Naive B cell (primary cell): ENCODE measurements around the gene TMEM161B. TPM values are rescaled to one million over a fixed set of nuclear protein-coding genes. Genes with fewer than 3 reads are reported as not detected.
"Not testable (repeated sequence)": the region's sequence is repeated elsewhere in the genome, so short reads cannot be mapped to it uniquely, and the experiment has no call there.

Experiments used
- ATAC-seq, 2 donors: fragments of 150-1000 bp; cut with Tn5 transposase; 2 replicates each; pipeline ENCODE4 v1.10.0; 2021; ENCODE audit warnings: low read depth in 2 of 2, mild to moderate bottlenecking in 2 of 2, moderate library complexity in 2 of 2
- DNase-seq: peaks from one replicate; pipeline ENCODE4 v3.0.0; 2022
- H3K27ac Mint-ChIP-seq, 6 donors: one replicate each; pipeline ENCODE4 v1.8.0; 2020 to 2022; ENCODE audit warnings: mild to moderate bottlenecking in 6 of 6, mixed read lengths in 6 of 6, moderate library complexity in 5 of 6, inconsistent platforms in 2 of 6
- H3K27me3 Mint-ChIP-seq, 3 donors: one replicate each; pipeline ENCODE4 v1.8.0; 2021 to 2022; ENCODE audit warnings: mixed read lengths in 3 of 3, mild to moderate bottlenecking in 1 of 3
- H3K36me3 Mint-ChIP-seq, 2 donors: one replicate each; pipeline ENCODE4 v1.8.0; 2020 to 2022; ENCODE audit warnings: mixed read lengths in 2 of 2, inconsistent platforms in 1 of 2, mild to moderate bottlenecking in 1 of 2
- H3K4me1 Mint-ChIP-seq, 3 donors: one replicate each; pipeline ENCODE4 v1.8.0; 2020 to 2022; ENCODE audit warnings: mixed read lengths in 3 of 3, inconsistent platforms in 1 of 3, mild to moderate bottlenecking in 1 of 3, moderate library complexity in 1 of 3
- H3K4me3 Mint-ChIP-seq, 8 donors: one replicate each; pipeline ENCODE4 v1.8.0; 2020 to 2022; ENCODE audit warnings: mild to moderate bottlenecking in 8 of 8, mixed read lengths in 8 of 8, moderate library complexity in 8 of 8, inconsistent platforms in 2 of 8
- H3K9me3 Mint-ChIP-seq, 7 donors: one replicate each; pipeline ENCODE4 v1.8.0; 2020 to 2022; ENCODE audit warnings: mixed read lengths in 7 of 7, mild to moderate bottlenecking in 5 of 7, inconsistent platforms in 2 of 7, moderate library complexity in 1 of 7
- polyA plus RNA-seq, 6 donors: library from polyadenylated mRNA; unstranded; fragments of 300-500 nt; fragmentation: Illumina TruSeq; gene quantifications; one replicate each; pipeline ENCODE4 v1.2.3, GENCODE V29; 2021; ENCODE audit warnings: low read depth in 6 of 6

TMEM161B gene
- polyA plus RNA-seq, 6 donors from 2014 or later, result 9.6 to 18.0 (median 10.8) TPM

DNA sequence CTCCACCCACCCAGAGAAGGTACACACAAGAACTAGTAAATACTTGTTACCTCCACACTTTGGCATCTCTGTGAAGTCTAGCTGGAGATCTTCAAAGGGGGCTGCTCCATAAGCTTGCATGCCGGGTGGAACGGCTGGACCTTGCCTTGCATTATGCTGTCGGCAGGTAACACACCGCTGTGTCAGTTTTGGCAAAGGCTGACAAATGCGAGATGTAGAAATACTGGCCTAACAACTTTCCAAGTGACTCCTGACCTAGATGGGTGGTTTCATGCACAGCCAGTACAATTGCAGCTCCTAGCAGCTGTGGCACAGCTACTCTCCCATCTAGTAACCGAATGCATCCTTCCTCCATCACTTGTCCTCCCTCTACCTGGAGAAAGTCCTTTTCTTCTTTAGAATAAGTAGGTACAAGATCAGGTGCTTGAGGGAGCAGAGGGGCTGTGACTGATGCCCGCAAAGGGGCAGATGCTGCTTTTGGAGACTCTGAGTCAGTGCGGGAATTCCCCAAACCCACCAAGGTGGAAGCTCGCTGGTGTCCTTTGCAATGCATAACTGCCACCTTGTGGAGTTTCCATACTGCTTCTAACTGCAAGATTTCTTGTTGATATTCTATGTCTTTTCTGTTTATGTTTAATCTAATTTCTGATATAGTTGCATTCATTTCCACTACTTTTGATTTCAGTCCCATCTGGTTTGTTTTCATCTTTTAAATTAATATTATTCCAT, 78.4 kb downstream of the TMEM161B start:
- peaks cover 37 to 39% of the 10 kb centered on the region in 2 donors for H3K36me3 Mint-ChIP-seq

DNA sequence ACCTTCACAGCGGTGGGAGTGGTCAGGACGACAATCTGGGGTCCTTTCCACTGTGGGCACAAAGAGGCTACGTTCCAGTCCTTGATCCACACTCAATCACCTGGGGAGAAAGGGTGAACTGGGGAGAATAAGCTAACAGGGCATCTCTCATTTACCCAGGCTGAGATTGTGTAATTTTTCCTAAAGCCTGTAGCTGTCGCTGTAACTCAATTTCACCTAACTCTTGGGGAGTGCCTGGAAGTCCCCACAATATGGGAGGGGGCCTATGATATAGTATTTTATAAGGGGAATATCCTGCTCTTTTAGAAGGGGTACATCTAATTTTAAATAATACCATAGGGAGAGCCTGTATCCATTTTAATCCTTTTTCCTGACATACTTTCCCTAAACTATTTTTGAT, 79.2 kb downstream of the TMEM161B start:
- not testable (repeated sequence) for ATAC-seq, H3K27me3 Mint-ChIP-seq, H3K4me3 Mint-ChIP-seq, H3K4me1 Mint-ChIP-seq, DNase-seq
- Mint-ChIP-seq H3K9me3 (peaks cover 0 to 59% (median 51%) of the 10 kb centered on the region in 7 donors), H3K36me3 (peaks cover 37 to 38% of the 10 kb centered on the region in 2 donors), H3K27ac (peak overlapping the region in 1 of 6 donors; percentile 56)

More for the DNA sequence above, 78.4 kb downstream of the TMEM161B start:
- H3K4me3 Mint-ChIP-seq, result peak overlapping the region in 1 of 8 donors; percentile 25
- peaks cover 0 to 58% (median 51%) of the 10 kb centered on the region in 7 donors for H3K9me3 Mint-ChIP-seq
- ATAC-seq (no peak), DNase-seq (no peak)
- H3K27me3 Mint-ChIP-seq, result no peaks in the 10 kb centered on the region
- H3K27ac Mint-ChIP-seq, result no peak overlapping the region
- no peaks in the 10 kb centered on the region for H3K4me1 Mint-ChIP-seq

DNA sequence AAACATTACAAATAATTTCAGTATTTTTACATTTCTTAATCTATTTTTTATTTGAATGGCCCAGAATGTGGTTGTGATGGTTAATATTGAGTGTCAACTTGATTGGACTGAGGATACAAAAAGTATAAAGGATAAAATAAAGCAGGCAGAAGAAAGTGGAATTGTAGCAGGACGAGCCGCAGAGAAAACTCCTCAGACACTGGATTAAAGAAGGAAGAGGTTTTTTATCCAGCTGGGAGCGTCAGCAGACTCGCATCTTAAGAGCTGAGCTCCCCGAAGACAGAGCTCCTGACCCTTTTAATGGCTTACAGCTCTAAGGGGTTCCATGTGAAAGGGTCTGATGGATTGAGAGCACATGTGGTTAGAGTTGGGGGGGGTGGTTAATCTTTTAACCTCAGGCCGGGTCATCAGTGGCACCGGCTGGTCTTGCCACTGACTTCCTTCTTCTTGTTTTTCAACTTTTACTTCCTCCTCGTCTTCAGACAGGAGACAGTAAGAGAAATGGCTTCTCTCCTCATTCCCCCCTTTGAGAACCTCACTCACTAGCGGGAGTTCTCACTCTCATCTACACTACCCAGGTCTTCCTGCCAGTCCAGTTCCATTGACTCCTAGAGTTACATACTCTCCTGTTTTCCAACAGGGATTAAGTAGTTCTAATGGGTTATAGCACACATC, 80.0 kb downstream of the TMEM161B start:
- DNase-seq (no peak), ATAC-seq (no peak)
- Mint-ChIP-seq H3K27ac (peak overlapping the region in 1 of 6 donors; percentile 33), H3K36me3 (peaks cover 30% of the 10 kb centered on the region in 2 donors), H3K9me3 (peaks cover 0 to 59% (median 51%) of the 10 kb centered on the region in 7 donors), H3K4me3 (no peak overlapping the region), H3K4me1 (no peaks in the 10 kb centered on the region), H3K27me3 (no peaks in the 10 kb centered on the region)

DNA sequence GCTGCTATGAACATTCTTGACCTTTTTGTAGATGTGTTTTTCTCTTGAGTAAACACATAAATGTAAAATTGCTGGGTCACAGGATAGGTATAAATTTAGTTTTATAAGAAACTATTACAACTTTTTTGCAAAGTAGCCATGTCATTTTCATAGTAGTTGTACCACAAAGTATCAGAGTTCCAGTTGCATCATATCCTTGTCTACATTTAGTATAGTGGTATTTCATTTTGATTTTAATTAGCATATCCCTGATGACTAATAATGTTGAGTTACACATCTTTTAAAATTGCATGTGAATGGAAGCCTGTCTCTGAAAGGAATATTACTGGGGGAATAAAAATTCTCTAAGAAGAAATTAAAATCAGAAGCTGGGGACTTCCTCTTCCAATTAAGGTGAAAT, 85.4 kb downstream of the TMEM161B start:
- no peaks in the 10 kb centered on the region for H3K4me1 Mint-ChIP-seq
- H3K27me3 Mint-ChIP-seq, result no peaks in the 10 kb centered on the region
- no peak overlapping the region for H3K27ac Mint-ChIP-seq
- H3K4me3 Mint-ChIP-seq, result no peak overlapping the region
- DNase-seq, result no peak
- ATAC-seq, result no peak
- H3K9me3 Mint-ChIP-seq, result peaks cover 0 to 27% (median 15%) of the 10 kb centered on the region in 7 donors
- peaks cover 0 to 5% of the 10 kb centered on the region in 2 donors for H3K36me3 Mint-ChIP-seq

DNA sequence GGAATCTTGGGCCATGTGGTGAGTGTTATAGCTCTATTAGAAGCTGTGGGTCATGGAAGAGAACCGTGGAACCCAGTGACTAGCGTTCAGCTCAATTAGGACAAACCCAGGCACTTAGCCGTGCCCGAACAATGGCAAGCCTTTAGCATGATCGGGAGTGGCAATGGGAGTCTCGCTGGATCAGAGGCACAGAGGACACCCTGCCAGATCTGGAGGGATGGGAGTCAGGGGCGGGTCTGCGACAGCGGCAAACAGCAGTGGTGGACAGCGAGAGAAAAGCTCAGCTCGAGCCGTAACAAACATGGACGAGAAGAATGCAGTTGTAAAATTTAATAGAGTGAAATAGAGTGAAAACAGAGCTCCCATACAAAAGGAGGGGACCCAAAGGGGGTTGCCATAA, 91.2 kb downstream of the TMEM161B start:
- H3K27ac Mint-ChIP-seq, H3K36me3 Mint-ChIP-seq, DNase-seq, ATAC-seq, H3K4me3 Mint-ChIP-seq, H3K4me1 Mint-ChIP-seq: not testable (repeated sequence)
- Mint-ChIP-seq H3K9me3 (peaks cover 0 to 32% (median 4%) of the 10 kb centered on the region in 7 donors), H3K27me3 (peaks cover 0 to 15% (median under 1%) of the 10 kb centered on the region in 3 donors)

DNA sequence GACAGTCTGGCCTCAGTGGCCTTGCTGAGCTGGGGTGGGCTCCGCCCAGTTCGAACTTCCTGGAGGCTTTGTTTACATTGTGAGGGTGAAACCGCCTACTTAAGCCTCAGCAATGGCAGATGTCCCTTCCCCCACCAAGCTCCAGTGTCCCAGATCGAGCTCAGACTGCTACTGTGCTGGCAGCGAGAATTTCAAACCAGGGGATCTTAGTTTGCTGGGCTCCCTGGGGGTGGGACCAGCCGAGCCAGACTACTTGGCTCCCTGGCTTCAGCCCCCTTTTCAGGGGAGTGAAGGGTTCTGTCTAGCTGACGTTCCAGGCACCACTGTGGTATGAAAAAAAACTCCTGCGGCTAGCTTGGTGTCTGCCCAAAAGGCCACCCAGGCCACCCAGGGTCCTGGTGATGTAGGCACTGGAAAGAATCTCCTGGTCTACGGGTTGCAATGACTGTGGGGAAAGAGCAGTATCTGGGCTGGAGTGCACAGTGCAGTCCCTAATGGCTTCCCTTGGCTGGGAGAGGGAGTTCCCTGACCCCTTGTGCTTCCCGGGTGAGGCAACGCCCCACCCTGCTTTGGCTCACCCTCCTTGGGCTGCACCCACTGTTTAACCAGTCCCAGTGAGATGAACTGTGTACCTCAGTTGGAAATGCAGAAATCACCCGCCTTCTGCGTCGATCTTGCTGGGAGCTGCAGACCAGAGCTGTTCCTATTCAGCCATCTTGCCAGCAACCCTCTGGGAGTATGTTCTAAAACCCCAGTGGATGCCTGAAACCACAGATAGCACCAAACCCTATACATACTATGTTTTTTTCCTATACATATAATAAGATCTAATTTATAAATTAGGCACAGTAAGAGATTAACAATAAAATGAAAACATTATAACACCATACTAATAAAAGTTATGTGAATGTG, 95.5 kb downstream of the TMEM161B start:
- Mint-ChIP-seq H3K9me3 (peaks cover 7 to 61% (median 27%) of the 10 kb centered on the region in 7 donors), H3K27ac (peak overlapping the region in 1 of 6 donors; percentile 44), H3K4me1 (no peaks in the 10 kb centered on the region), H3K4me3 (no peak overlapping the region), H3K27me3 (peaks cover 10 to 28% (median 18%) of the 10 kb centered on the region in 3 donors), H3K36me3 (peaks cover 16 to 19% of the 10 kb centered on the region in 2 donors)
- ATAC-seq (no peak), DNase-seq (no peak)

DNA sequence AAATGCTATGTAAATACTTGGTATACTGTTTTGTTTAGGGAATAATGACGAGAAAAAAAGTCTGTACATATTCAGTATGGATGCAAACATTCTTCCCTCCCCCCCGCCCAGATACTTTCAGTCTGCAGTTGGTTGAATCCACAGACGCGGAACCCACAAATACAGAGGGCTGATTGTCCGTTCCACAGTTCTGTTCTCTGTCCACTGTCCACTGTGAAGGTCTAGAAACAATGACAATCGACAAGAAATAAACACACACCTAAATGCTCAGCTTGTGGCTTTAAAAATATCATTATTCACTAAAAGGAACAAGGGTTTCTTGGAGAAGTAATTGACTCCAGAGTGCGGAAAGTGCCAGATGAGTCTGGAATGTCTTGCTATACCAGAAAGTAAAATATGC, 109.1 kb downstream of the TMEM161B start:
- peaks cover 16 to 22% (median 16%) of the 10 kb centered on the region in 3 donors for H3K27me3 Mint-ChIP-seq
- H3K27ac Mint-ChIP-seq, result no peak overlapping the region
- peaks cover 0 to 6% (median 3%) of the 10 kb centered on the region in 7 donors for H3K9me3 Mint-ChIP-seq
- no peak overlapping the region for H3K4me3 Mint-ChIP-seq
- no peaks in the 10 kb centered on the region for H3K36me3 Mint-ChIP-seq
- no peaks in the 10 kb centered on the region for H3K4me1 Mint-ChIP-seq
- ATAC-seq, result no peak
- no peak for DNase-seq

DNA sequence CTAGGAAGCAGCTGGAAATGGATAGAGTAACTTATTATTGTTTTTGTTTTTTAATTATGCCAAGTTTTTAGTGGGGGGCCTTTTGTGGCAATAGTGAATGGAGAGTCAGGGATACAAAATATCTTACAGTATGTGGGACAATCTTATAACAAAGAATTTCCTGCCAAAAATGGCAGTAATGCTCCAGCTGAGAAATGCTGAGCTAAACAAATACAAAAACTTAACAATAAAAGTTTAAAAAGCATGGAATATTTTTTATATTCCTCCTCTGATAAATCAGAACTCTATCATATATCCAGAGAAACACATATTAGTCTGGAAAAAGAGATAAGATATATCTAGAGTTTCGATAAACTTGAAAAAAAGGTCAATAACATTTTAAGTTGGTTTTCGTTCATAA, 110.6 kb downstream of the TMEM161B start:
- no peak for ATAC-seq
- Mint-ChIP-seq H3K27me3 (peaks cover 26 to 37% (median 28%) of the 10 kb centered on the region in 3 donors), H3K36me3 (no peaks in the 10 kb centered on the region), H3K4me1 (no peaks in the 10 kb centered on the region), H3K4me3 (no peak overlapping the region), H3K9me3 (peaks cover 0 to 6% (median 4%) of the 10 kb centered on the region in 7 donors), H3K27ac (no peak overlapping the region)
- no peak for DNase-seq

DNA sequence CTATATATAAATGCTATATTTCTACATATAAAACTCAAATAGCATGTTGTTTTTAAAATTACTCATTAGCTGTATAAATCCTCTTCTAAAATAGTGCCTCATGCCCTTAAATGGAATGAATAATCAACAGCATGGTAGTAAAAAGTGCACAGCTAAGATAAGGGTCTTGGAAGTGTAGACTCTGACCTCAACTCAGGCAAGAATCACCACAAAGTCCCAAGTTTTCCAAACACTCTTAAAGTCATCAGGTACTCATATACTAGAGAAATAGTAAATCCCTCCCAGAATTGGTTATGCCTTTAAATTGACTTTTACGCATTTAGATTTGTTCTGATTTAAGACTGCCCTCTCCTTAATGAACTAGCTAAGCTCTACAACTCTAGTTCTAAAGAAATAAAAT, 113.8 kb downstream of the TMEM161B start:
- peaks cover 0 to 20% (median 12%) of the 10 kb centered on the region in 7 donors for H3K9me3 Mint-ChIP-seq
- H3K4me3 Mint-ChIP-seq, result no peak overlapping the region
- H3K4me1 Mint-ChIP-seq, result no peaks in the 10 kb centered on the region
- H3K27ac Mint-ChIP-seq, result no peak overlapping the region
- ATAC-seq (no peak), DNase-seq (no peak)
- H3K36me3 Mint-ChIP-seq, result no peaks in the 10 kb centered on the region
- peaks cover 30 to 37% (median 34%) of the 10 kb centered on the region in 3 donors for H3K27me3 Mint-ChIP-seq

DNA sequence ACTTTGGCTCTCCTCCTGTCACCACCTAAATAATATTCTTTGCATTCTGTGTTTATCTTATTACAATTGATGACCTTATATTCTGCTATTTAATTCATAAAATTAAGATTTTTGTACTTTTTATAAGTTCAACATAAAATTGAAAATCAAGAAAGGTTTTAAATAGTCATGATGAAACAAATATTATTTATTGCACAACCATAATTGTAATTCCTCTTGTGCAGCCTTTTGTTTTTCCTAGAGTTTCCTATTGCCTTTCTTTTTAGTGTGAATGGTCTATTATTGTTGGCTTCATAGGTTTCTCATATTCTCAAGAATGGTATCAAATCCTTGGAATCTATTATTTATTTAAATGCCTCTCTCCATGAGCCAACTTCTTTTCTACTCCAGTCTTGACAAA, 117.9 kb downstream of the TMEM161B start:
- Mint-ChIP-seq H3K4me1 (peaks cover 0 to 2% (median 0%) of the 10 kb centered on the region in 3 donors), H3K27ac (no peak overlapping the region), H3K4me3 (no peak overlapping the region), H3K36me3 (no peaks in the 10 kb centered on the region), H3K27me3 (peaks cover 42 to 43% (median 43%) of the 10 kb centered on the region in 3 donors), H3K9me3 (peaks cover 0 to 23% (median 13%) of the 10 kb centered on the region in 7 donors)
- DNase-seq (no peak), ATAC-seq (no peak)

DNA sequence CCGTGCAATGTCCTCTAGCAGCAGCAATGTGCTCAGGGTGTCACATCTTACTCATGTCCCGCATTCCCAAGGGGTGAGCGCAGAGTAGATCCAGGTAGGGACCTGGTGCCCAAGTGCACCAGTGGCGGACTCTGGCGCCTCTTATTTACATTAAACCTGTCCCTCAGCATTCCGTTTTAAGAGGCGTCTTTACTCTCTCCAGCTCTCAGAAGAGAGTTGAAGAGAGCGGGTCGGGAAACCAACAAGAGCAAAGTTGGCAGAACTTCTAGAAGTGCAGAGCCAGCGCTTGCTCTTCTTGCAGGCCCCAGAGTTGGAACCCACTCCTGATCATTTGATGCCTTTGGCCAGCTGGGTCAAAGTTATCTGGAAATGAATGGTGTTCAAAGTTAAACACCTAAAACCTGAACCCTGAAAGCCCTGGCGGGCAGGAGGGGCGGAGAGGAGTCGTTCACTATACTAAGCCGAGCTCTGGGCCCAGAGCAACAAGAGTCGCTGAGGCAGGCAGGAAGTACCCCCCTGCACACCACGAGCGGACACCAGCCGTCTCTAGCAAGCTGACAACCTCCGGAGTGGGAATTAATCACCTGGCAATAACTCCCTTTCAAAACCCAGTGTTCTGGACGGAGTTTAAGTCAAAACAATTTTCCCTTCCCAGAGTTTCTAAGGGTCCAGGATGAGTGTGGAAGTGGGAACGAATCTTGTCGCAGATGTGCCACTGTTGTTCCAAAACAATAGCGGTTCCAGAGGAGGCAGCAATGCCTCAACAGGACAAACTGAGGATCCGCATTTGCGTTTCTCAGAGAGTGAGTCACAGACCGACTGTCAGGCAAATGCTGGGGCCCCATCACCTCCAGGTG, 122.8 kb downstream of the TMEM161B start:
- ATAC-seq (no peak), DNase-seq (no peak)
- H3K27ac Mint-ChIP-seq, result peak overlapping the region in 1 of 6 donors; percentile 73
- H3K27me3 Mint-ChIP-seq, result peaks cover 19 to 40% (median 40%) of the 10 kb centered on the region in 3 donors
- peaks cover 4 to 17% (median 17%) of the 10 kb centered on the region in 3 donors for H3K4me1 Mint-ChIP-seq
- H3K4me3 Mint-ChIP-seq, result peak overlapping the region in 5 of 8 donors; percentile 9 to 57 (median 37)
- peaks cover 0 to 28% (median 15%) of the 10 kb centered on the region in 7 donors for H3K9me3 Mint-ChIP-seq
- peaks cover 0 to 7% of the 10 kb centered on the region in 2 donors for H3K36me3 Mint-ChIP-seq

DNA sequence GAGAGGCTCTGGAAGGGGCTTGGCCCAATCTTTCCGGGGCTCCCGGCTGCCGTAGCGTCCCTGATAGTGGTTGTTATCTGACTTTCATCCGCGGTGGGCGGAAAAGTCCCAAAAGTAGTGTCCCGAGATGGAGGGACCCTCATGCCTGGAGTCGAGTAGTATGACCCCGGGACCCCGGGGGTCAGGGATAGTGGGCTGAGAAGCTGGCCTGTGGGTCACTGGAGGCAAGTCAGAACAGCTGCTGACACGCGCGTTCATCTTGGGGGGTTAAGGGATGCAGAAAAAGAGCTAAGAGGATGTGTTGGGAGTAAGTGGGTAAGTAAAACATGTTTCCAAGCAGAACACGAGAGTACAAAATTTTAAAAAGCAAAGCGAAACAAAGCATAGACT, 123.4 kb downstream of the TMEM161B start:
- Mint-ChIP-seq H3K27me3 (peaks cover 19 to 40% (median 40%) of the 10 kb centered on the region in 3 donors), H3K4me3 (peak overlapping the region in 4 of 8 donors; percentile 20 to 57 (median 40)), H3K4me1 (peaks cover 4 to 17% (median 17%) of the 10 kb centered on the region in 3 donors), H3K27ac (peak overlapping the region in 1 of 6 donors; percentile 73), H3K36me3 (peaks cover 0 to 7% of the 10 kb centered on the region in 2 donors), H3K9me3 (peaks cover 0 to 24% (median 15%) of the 10 kb centered on the region in 7 donors)
- ATAC-seq (no peak), DNase-seq (no peak)
